Neutrophil (primary cell): Measurements from ENCODE around the gene RPL36.

Experiments
- H3K27ac ChIP-seq: fragments of 200-600 bp; sonication (generic); 2 replicates; pipeline ENCODE4 v1.5.1; 2016; ENCODE audit warnings: mild to moderate bottlenecking, moderate library complexity
- H3K27me3 ChIP-seq: fragments of 200-600 bp; sonication (generic); 2 replicates; pipeline ENCODE4 v1.6.0; 2016; ENCODE audit warnings: mild to moderate bottlenecking
- H3K36me3 ChIP-seq: fragments of 200-600 bp; sonication (generic); 2 replicates; pipeline ENCODE4 v1.5.1; 2017
- H3K4me1 ChIP-seq, 2 experiments: fragments of 200-600 bp in 1 of 2; sonication (generic) in 1 of 2; 1 replicate in 1 of 2; 2 replicates in 1 of 2; pipeline versions ENCODE4 v1.5.1 to v1.6.1; 2013 to 2016; ENCODE audit warnings: low read depth in 1 of 2, low read length in 1 of 2, mild to moderate bottlenecking in 1 of 2, moderate library complexity in 1 of 2; ENCODE audit not compliant: control insufficient read depth in 1 of 2, insufficient read depth in 1 of 2
- H3K4me3 ChIP-seq, 2 experiments: fragments of 200-600 bp in 1 of 2; sonication (generic) in 1 of 2; 1 replicate in 1 of 2; 2 replicates in 1 of 2; pipeline ENCODE4 v1.5.1; 2013 to 2016; ENCODE audit warnings: low read depth in 1 of 2, low read length in 1 of 2, mild to moderate bottlenecking in 1 of 2, moderate library complexity in 1 of 2
- H3K9me3 ChIP-seq: fragments of 200-600 bp; sonication (generic); 2 replicates; pipeline ENCODE4 v1.5.1; 2016
- TF ChIP-seq, protein P1 (sequence below): fragments of 200-600 bp; sonication (generic); IDR thresholded peaks from 2 replicates; pipeline ENCODE4 v1.5.1; 2016; ENCODE audit warnings: antibody characterized with exemption

RPL36 gene

GRCh38 chr19:5696196-5697021 is 6.3 kb downstream of the RPL36 start:
- Histone ChIP-seq H3K27me3 (no peaks in the 10 kb centered on the region), H3K36me3 (peaks cover 87% of the 10 kb centered on the region), H3K4me3 (no peak overlapping the region), H3K9me3 (no peaks in the 10 kb centered on the region), H3K4me1 (peaks cover 4 to 8% of the 10 kb centered on the region in 2 experiments), H3K27ac (no peak overlapping the region)
- TF ChIP-seq, protein P1, sequence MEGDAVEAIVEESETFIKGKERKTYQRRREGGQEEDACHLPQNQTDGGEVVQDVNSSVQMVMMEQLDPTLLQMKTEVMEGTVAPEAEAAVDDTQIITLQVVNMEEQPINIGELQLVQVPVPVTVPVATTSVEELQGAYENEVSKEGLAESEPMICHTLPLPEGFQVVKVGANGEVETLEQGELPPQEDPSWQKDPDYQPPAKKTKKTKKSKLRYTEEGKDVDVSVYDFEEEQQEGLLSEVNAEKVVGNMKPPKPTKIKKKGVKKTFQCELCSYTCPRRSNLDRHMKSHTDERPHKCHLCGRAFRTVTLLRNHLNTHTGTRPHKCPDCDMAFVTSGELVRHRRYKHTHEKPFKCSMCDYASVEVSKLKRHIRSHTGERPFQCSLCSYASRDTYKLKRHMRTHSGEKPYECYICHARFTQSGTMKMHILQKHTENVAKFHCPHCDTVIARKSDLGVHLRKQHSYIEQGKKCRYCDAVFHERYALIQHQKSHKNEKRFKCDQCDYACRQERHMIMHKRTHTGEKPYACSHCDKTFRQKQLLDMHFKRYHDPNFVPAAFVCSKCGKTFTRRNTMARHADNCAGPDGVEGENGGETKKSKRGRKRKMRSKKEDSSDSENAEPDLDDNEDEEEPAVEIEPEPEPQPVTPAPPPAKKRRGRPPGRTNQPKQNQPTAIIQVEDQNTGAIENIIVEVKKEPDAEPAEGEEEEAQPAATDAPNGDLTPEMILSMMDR, result no peak

DNA sequence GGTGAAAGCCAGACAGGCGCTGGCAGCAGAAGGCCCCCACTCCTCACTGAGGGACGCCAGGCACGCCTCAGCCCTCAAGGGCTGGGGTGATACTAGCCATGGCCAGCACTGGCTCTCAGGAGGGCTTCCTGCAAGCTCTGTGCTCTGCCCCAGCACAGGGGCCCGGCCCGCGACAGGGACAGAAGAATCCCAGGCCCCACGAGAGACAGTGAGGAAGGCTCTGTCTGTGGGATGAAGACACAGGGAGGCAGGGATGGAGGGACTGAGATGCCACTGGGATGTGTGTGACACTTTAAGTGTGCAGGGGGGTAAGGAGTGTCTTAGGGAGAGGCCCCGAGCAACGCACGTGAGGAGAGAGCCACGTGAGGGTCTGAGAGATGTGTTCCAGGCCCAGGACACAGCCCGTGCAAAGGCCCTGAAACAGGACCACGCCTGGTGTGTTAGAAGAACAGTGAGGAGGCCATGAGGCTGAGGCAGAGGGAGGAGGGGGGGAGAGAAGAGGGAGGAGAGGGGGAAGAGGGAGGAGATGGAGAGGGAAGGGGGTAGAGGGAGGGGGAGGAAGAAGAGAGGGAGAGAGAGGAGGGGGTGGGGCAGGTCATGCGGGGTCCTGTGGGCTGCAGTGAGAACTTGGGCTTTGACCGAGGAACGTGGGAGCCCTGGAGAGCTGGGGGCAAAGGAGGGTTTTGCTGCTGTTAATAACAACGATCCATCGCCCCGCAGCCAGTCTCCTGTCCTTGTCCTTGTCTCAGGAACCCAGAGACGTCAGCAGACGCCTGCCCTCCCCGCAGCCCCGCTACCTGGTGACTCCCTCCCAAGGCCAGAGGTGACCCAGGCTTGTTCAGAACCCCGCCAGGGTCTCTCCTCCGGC is 7.2 kb downstream of the RPL36 start:
- H3K36me3 ChIP-seq, result peaks cover 81% of the 10 kb centered on the region
- TF ChIP-seq, protein P1, result no peak
- no peaks in the 10 kb centered on the region for H3K27me3 ChIP-seq
- no peak overlapping the region for H3K4me3 ChIP-seq
- H3K4me1 ChIP-seq, result no peaks in the 10 kb centered on the region
- H3K9me3 ChIP-seq, result no peaks in the 10 kb centered on the region
- H3K27ac ChIP-seq, result no peak overlapping the region

GRCh38 chr19:5697890-5698634 is 8.0 kb downstream of the RPL36 start:
- peaks cover 74% of the 10 kb centered on the region for H3K36me3 ChIP-seq
- H3K4me1 ChIP-seq, result no peaks in the 10 kb centered on the region
- TF ChIP-seq, protein P1, result no peak
- no peaks in the 10 kb centered on the region for H3K27me3 ChIP-seq
- H3K27ac ChIP-seq, result no peak overlapping the region
- H3K4me3 ChIP-seq, result no peak overlapping the region
- no peaks in the 10 kb centered on the region for H3K9me3 ChIP-seq

DNA sequence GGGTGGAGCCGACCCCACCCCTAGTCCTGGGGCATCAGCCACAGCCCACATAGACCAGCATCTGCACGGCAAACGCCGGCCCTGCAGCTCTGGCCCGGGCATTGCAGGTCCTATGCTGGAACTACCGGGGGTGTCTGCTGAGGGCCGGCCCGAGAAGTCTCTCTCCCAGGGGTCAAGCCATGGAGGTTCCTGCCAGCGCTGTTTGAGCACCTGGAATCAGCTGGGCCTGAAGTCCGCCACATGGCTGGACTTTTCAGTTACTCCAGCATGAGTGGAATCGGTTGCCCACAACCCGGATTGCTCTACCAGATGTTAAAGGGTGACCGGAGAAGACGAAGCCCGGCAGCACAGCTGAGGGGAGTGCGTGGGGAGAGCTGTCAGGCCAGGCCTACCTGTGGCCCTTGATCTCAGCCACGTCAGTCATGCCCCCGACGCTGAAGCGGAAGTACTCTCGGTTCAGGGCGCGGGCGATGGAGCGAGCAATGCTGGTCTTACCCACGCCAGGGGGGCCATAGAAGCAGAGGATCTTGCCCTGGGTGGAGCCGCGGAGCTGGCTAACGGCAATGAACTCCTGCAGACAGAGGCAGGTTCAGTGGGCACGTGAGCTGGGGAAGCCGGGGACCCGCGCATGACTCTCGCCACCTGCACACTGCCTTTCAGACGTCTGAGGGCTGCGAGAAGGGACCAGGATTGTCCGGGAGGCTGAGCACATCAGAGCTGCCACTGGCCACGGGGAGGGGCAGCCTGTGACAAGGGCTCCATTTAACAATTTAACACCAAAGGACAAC is 8.7 kb downstream of the RPL36 start:
- Histone ChIP-seq H3K36me3 (peaks cover 74% of the 10 kb centered on the region), H3K9me3 (no peaks in the 10 kb centered on the region), H3K4me1 (no peaks in the 10 kb centered on the region), H3K4me3 (no peak overlapping the region), H3K27ac (no peak overlapping the region), H3K27me3 (no peaks in the 10 kb centered on the region)
- TF ChIP-seq, protein P1, result no peak
